Endothelial cell of umbilical vein (primary cell): ENCODE measurements around the gene BDKRB2. TPM values are rescaled to one million over a fixed set of nuclear protein-coding genes. Genes with fewer than 3 reads are reported as not detected.

Experiments used
- BruUV-seq: library from RNA; stranded (reverse); fragments of 400-500 nt; replicated peaks from 2 replicates; lab custom pipeline; 2021; lab: Mats Ljungman, UMichigan
- CTCF ChIA-PET: fragments of 300-600, 350-600 bp; sonication (Branson Sonifier 250); formaldehyde crosslinking; loops from one replicate; lab custom pipeline; 2021; ENCODE audit warnings: antibody characterized with exemption, inconsistent platforms; lab: Charles Lee
- POLR2A ChIA-PET: fragments of 300-600, 350-600 bp; sonication (Branson Sonifier 250); formaldehyde crosslinking; loops from one replicate; lab custom pipeline; 2021; ENCODE audit warnings: antibody characterized with exemption, inconsistent platforms; lab: Charles Lee
- DNase-seq: peaks from one replicate; pipeline ENCODE4 v3.0.0-alpha.2; 2011; ENCODE audit warnings: low read depth, low spot score
- FAIRE-seq: peaks from 2 replicates; lab custom pipeline; 2011; peaks lifted over from hg19 to GRCh38; lab: Jason Lieb, UNC
- H2AFZ ChIP-seq: 2 replicates; pipeline ENCODE4 v1.6.0; 2012; ENCODE audit warnings: low read depth, low read length, control low read depth, inconsistent platforms
- H3K27ac ChIP-seq: 2 replicates; pipeline ENCODE4 v1.5.1; 2011; ENCODE audit warnings: low read depth, mild to moderate bottlenecking, control low read depth, low read length, moderate library complexity; ENCODE audit not compliant: insufficient read depth
- H3K27me3 ChIP-seq, 2 experiments: 2 replicates each; pipeline versions ENCODE4 v1.6.0 to v1.6.1; 2011; ENCODE audit warnings: low read length in 2 of 2, mixed read lengths in 1 of 2; ENCODE audit not compliant: control insufficient read depth in 2 of 2, insufficient read depth in 2 of 2
- H3K36me3 ChIP-seq, 2 experiments: 2 replicates in 1 of 2; 3 replicates in 1 of 2; pipeline ENCODE4 v1.5.1; 2011; ENCODE audit warnings: low read length in 2 of 2, mild to moderate bottlenecking in 1 of 2, moderate library complexity in 1 of 2; ENCODE audit not compliant: control insufficient read depth in 2 of 2, insufficient read depth in 2 of 2; ENCODE audit errors: extremely low read depth in 1 of 2
- H3K4me1 ChIP-seq: 3 replicates; pipeline ENCODE4 v1.5.1; 2011; ENCODE audit warnings: mild to moderate bottlenecking, low read length; ENCODE audit not compliant: control insufficient read depth, insufficient read depth; ENCODE audit errors: extremely low read depth
- H3K4me2 ChIP-seq: 2 replicates; pipeline ENCODE4 v1.6.1; 2011; ENCODE audit warnings: low read length, control low read depth, mixed read lengths; ENCODE audit not compliant: insufficient read depth
- H3K4me3 ChIP-seq, 3 experiments: fragments of 200-600 bp in 1 of 3; sonication (generic), shearing (Covaris generic) in 1 of 3; replicated peaks in 1 of 3; 2 replicates each; pipeline ENCODE4 v1.5.1; 2011 to 2016; ENCODE audit warnings: control low read depth in 3 of 3, low read length in 3 of 3, mild to moderate bottlenecking in 2 of 3, inconsistent platforms in 1 of 3, low read depth in 1 of 3, moderate library complexity in 1 of 3; ENCODE audit not compliant: insufficient read depth in 1 of 3
- H3K79me2 ChIP-seq: 2 replicates; pipeline ENCODE4 v1.6.0; 2012; ENCODE audit warnings: low read length, inconsistent platforms; ENCODE audit not compliant: control insufficient read depth, insufficient read depth
- H3K9ac ChIP-seq: replicated peaks from 2 replicates; pipeline ENCODE3; 2011; ENCODE audit warnings: low read length, control low read depth; ENCODE audit not compliant: insufficient read depth; ENCODE audit errors: extremely low read depth
- H3K9me1 ChIP-seq: replicated peaks from 3 replicates; pipeline ENCODE4 v1.6.0; 2011; ENCODE audit warnings: mild to moderate bottlenecking, low read length; ENCODE audit not compliant: control insufficient read depth, insufficient read depth; ENCODE audit errors: extremely low read depth
- H3K9me3 ChIP-seq: replicated peaks from 2 replicates; pipeline ENCODE4 v1.5.1; 2012; ENCODE audit warnings: low read length, inconsistent platforms; ENCODE audit not compliant: control insufficient read depth, insufficient read depth
- H4K20me1 ChIP-seq: replicated peaks from 2 replicates; pipeline ENCODE3; 2011; ENCODE audit warnings: mild to moderate bottlenecking, low read length; ENCODE audit not compliant: control insufficient read depth, insufficient read depth; ENCODE audit errors: extremely low read depth
- CTCF ChIP-seq, 2 donors: IDR thresholded peaks; 1 replicate in 1 of 2; 2 replicates in 1 of 2; pipeline ENCODE4 v1.5.1; 2011; ENCODE audit warnings: low read length in 2 of 2, mild to moderate bottlenecking in 2 of 2, moderate library complexity in 2 of 2, control low read depth in 1 of 2, inconsistent platforms in 1 of 2, low read depth in 1 of 2; ENCODE audit not compliant: insufficient read depth in 1 of 2; ENCODE audit errors: extremely low read depth in 1 of 2
- GATA2 ChIP-seq: IDR thresholded peaks from 2 replicates; pipeline ENCODE4 v1.7.0; 2011; ENCODE audit warnings: low read depth, mild to moderate bottlenecking, moderate library complexity, mixed read lengths, low read length; ENCODE audit not compliant: insufficient read length, insufficient read depth
- MAX ChIP-seq: IDR thresholded peaks from 2 replicates; pipeline ENCODE4 v1.6.1; 2011; ENCODE audit not compliant: insufficient read depth, insufficient read length
- POLR2A ChIP-seq: IDR thresholded peaks from 2 replicates; pipeline ENCODE4 v1.6.1; 2012; ENCODE audit warnings: low read depth, mild to moderate bottlenecking, control low read depth, low read length
- dilution Hi-C: fragments of 300-500 bp; cut with MboI; formaldehyde crosslinking; loops from one replicate; pipeline ENCODE4 v1.15.0; 2019; ENCODE audit warnings: low sequenced_read_pairs; ENCODE audit not compliant: extremely low pct_ligation_motif_present
- intact Hi-C: fragments of 100-400 bp; cut with micrococcal nuclease; formaldehyde crosslinking; loops from one replicate; pipeline ENCODE4 v1.10.0; 2022
- polyA plus RNA-seq, 4 experiments: library from polyadenylated mRNA; depleted of rRNA in 3 of 4; stranded (reverse) in 3 of 4; unstranded in 1 of 4; fragments of >200 nt; gene quantifications; 2 replicates each; pipeline versions ENCODE4 v1.2.1 to v1.2.3, GENCODE V29; 2011 to 2012; ENCODE audit warnings: missing spikeins in 1 of 4
- total RNA-seq: library from RNA; stranded (reverse); gene quantifications from 2 replicates; pipeline ENCODE4 v1.2.3, GENCODE V29; 2021

BDKRB2 gene
- total and polyA plus RNA-seq, 2 donors (not counting 3 experiments of a cell fraction or from before 2014, with no cell fraction given): 0.22 to 0.77 TPM

- Histone ChIP-seq H3K27ac (no peak overlapping the region), H3K4me3 (no peak overlapping the region), H3K27me3 (no peaks in the 10 kb centered on the region), H3K36me3 (no peaks in the 10 kb centered on the region), H3K9me1 (no peaks in the 10 kb centered on the region), H3K4me1 (no peaks in the 10 kb centered on the region), H4K20me1 (no peaks in the 10 kb centered on the region), H2AFZ (no peak overlapping the region), H3K9ac (no peak overlapping the region), H3K4me2 (no peak overlapping the region), H3K79me2 (no peaks in the 10 kb centered on the region), H3K9me3 (no peaks in the 10 kb centered on the region)
- dilution Hi-C loops: no loop called here
- CTCF ChIA-PET: interaction anchor here (0.6 to 4.1 kb wide), 26 partner anchors 11 to 714 kb away, joined by 3 to 42 read pairs (median 4); partner anchors contain the start of gene BDKRB1
- BruUV-seq: no TSS peak
- peak; percentile 75 for FAIRE-seq
- DNase-seq: peak; percentile 51
- intact Hi-C loops: loop anchor here (1.0 to 2.0 kb wide), 5 partner anchors 71 to 714 kb away; partner anchors contain the start of gene BDKRB2
- no peak for TF ChIP-seq GATA2
- TF ChIP-seq POLR2A: no peak
- peak; percentile 89 to 98 for TF ChIP-seq CTCF (IDR thresholded peaks at IDR 0.05; ENCODE audit: extremely low read depth in 1 of 2, insufficient read depth in 1 of 2, low read depth in 1 of 2, low read length in 2 of 2)
- TF ChIP-seq MAX: no peak
- POLR2A ChIA-PET: no interaction called here
These were observed 70.8 kb downstream of the BDKRB2 start for GRCh38 chr14:96275177-96276112.
